Astrocyte (in vitro differentiated cells and primary cell): Measurements from ENCODE around the gene IDH3A. TPM values are rescaled to one million over a fixed set of nuclear protein-coding genes. Genes with fewer than 3 reads are reported as not detected.

Experiments used
- DNase-seq: peaks from one replicate; pipeline ENCODE4 v3.0.0-alpha.2; 2010; ENCODE audit warnings: low read depth
- FAIRE-seq: peaks from 2 replicates; lab custom pipeline; 2011; peaks lifted over from hg19 to GRCh38; lab: Jason Lieb, UNC
- H2AFZ ChIP-seq: 2 replicates; pipeline ENCODE4 v1.6.0; 2012; ENCODE audit warnings: low read depth, low read length, inconsistent platforms
- H3K27ac ChIP-seq: 2 replicates; pipeline ENCODE4 v1.5.1; 2011; ENCODE audit warnings: low read depth, low read length, inconsistent platforms
- H3K27me3 ChIP-seq: 2 replicates; pipeline ENCODE4 v1.6.0; 2011; ENCODE audit warnings: low read length, inconsistent platforms; ENCODE audit not compliant: insufficient read depth
- H3K36me3 ChIP-seq: 2 replicates; pipeline ENCODE4 v1.5.1; 2011; ENCODE audit warnings: low read length, inconsistent platforms; ENCODE audit not compliant: insufficient read depth
- H3K4me1 ChIP-seq: 2 replicates; pipeline ENCODE4 v1.5.1; 2011; ENCODE audit warnings: low read length, inconsistent platforms; ENCODE audit not compliant: insufficient read depth
- H3K4me2 ChIP-seq: 2 replicates; pipeline ENCODE4 v1.6.0; 2012; ENCODE audit warnings: low read length, inconsistent platforms
- H3K4me3 ChIP-seq: 2 replicates; pipeline ENCODE4 v1.5.1; 2011; ENCODE audit warnings: low read depth, mild to moderate bottlenecking, low read length, inconsistent platforms; ENCODE audit not compliant: insufficient read depth
- H3K79me2 ChIP-seq: 2 replicates; pipeline ENCODE4 v1.6.0; 2012; ENCODE audit warnings: mild to moderate bottlenecking, low read length, inconsistent platforms; ENCODE audit not compliant: insufficient read depth
- H3K9ac ChIP-seq: 2 replicates; pipeline ENCODE4 v1.6.0; 2012; ENCODE audit warnings: mild to moderate bottlenecking, low read length, inconsistent platforms
- H3K9me3 ChIP-seq: 2 replicates; pipeline ENCODE4 v1.5.1; 2012; ENCODE audit warnings: low read depth, mild to moderate bottlenecking, low read length, inconsistent platforms; ENCODE audit not compliant: insufficient read depth
- H4K20me1 ChIP-seq: 2 replicates; pipeline ENCODE4 v1.6.0; 2012; ENCODE audit warnings: low read length, inconsistent platforms; ENCODE audit not compliant: insufficient read depth
- H3K27ac Mint-ChIP-seq: one replicate; pipeline ENCODE4 v1.8.0; 2021; ENCODE audit warnings: mild to moderate bottlenecking, mixed read lengths; ENCODE audit not compliant: unreplicated experiment
- H3K27me3 Mint-ChIP-seq: one replicate; pipeline ENCODE4 v1.8.0; 2021; ENCODE audit warnings: low read depth, mixed read lengths; ENCODE audit not compliant: unreplicated experiment
- H3K36me3 Mint-ChIP-seq: one replicate; pipeline ENCODE4 v1.8.0; 2021; ENCODE audit warnings: low read depth, mixed read lengths; ENCODE audit not compliant: unreplicated experiment
- H3K4me1 Mint-ChIP-seq: one replicate; pipeline ENCODE4 v1.8.0; 2021; ENCODE audit warnings: low read depth, mixed read lengths; ENCODE audit not compliant: unreplicated experiment
- H3K4me3 Mint-ChIP-seq: one replicate; pipeline ENCODE4 v1.8.0; 2021; ENCODE audit warnings: mild to moderate bottlenecking, moderate library complexity, mixed read lengths; ENCODE audit not compliant: unreplicated experiment
- H3K9me3 Mint-ChIP-seq: one replicate; pipeline ENCODE4 v1.8.0; 2021; ENCODE audit warnings: mild to moderate bottlenecking, mixed read lengths; ENCODE audit not compliant: unreplicated experiment
- CTCF ChIP-seq: IDR thresholded peaks from 2 replicates; pipeline ENCODE4 v1.5.1; 2011; ENCODE audit warnings: low read depth, mild to moderate bottlenecking, inconsistent platforms, low read length, moderate library complexity; ENCODE audit not compliant: insufficient read depth
- EZH2 ChIP-seq: IDR thresholded peaks from 2 replicates; pipeline ENCODE4 v1.6.1; 2012; ENCODE audit warnings: mild to moderate bottlenecking, low read length, inconsistent platforms; ENCODE audit not compliant: insufficient read depth
- total RNA-seq: library from RNA; stranded (reverse); gene quantifications from 2 replicates; pipeline ENCODE4 v1.2.1, GENCODE V29; 2021

IDH3A gene
- total RNA-seq, 1 donor from 2014 or later, result 36.3 TPM

- H3K4me3 ChIP-seq, result no peak overlapping the region
- H3K4me1 ChIP-seq, result peaks cover 3% of the 10 kb centered on the region
- H3K27ac ChIP-seq, result no peak overlapping the region
- Mint-ChIP-seq H3K36me3 (no peaks in the 10 kb centered on the region), H3K9me3 (no peaks in the 10 kb centered on the region), H3K27me3 (no peaks in the 10 kb centered on the region), H3K27ac (no peak overlapping the region), H3K4me1 (peaks cover 1% of the 10 kb centered on the region), H3K4me3 (no peak overlapping the region)
- peaks cover 5% of the 10 kb centered on the region for H3K36me3 ChIP-seq
- no peak overlapping the region for H3K9ac ChIP-seq
- H3K27me3 ChIP-seq, result no peaks in the 10 kb centered on the region
- no peak for FAIRE-seq
- peaks cover 28% of the 10 kb centered on the region for H4K20me1 ChIP-seq
- H2AFZ ChIP-seq, result no peak overlapping the region
- H3K4me2 ChIP-seq, result no peak overlapping the region
- DNase-seq, result no peak
- peaks cover 44% of the 10 kb centered on the region for H3K79me2 ChIP-seq
- TF ChIP-seq EZH2, result no peak
- no peak for TF ChIP-seq CTCF
- no peaks in the 10 kb centered on the region for H3K9me3 ChIP-seq
Observed at GRCh38 chr15:78154955-78155354, 5.8 kb downstream of the IDH3A start.

- Histone ChIP-seq H3K27me3 (no peaks in the 10 kb centered on the region), H3K27ac (no peak overlapping the region), H3K79me2 (peaks cover 39% of the 10 kb centered on the region), H3K36me3 (peaks cover 7% of the 10 kb centered on the region), H3K9ac (no peak overlapping the region), H3K4me1 (no peaks in the 10 kb centered on the region), H2AFZ (no peak overlapping the region), H4K20me1 (peaks cover 23% of the 10 kb centered on the region), H3K4me2 (no peak overlapping the region), H3K4me3 (no peak overlapping the region), H3K9me3 (no peaks in the 10 kb centered on the region)
- no peak for DNase-seq
- no peak for FAIRE-seq
- no peaks in the 10 kb centered on the region for H3K9me3 Mint-ChIP-seq
- no peaks in the 10 kb centered on the region for H3K27me3 Mint-ChIP-seq
- no peak overlapping the region for H3K4me3 Mint-ChIP-seq
- H3K27ac Mint-ChIP-seq, result no peak overlapping the region
- TF ChIP-seq CTCF (no peak), EZH2 (no peak)
- no peaks in the 10 kb centered on the region for H3K36me3 Mint-ChIP-seq
- no peaks in the 10 kb centered on the region for H3K4me1 Mint-ChIP-seq
Observed at GRCh38 chr15:78155355-78155939, 6.3 kb downstream of the IDH3A start.

GRCh38 chr15:78156653-78157052, 7.5 kb downstream of the IDH3A start:
- Mint-ChIP-seq H3K9me3 (no peaks in the 10 kb centered on the region), H3K27me3 (no peaks in the 10 kb centered on the region), H3K4me1 (no peaks in the 10 kb centered on the region), H3K27ac (no peak overlapping the region), H3K36me3 (no peaks in the 10 kb centered on the region), H3K4me3 (no peak overlapping the region)
- Histone ChIP-seq H2AFZ (no peak overlapping the region), H3K27me3 (no peaks in the 10 kb centered on the region), H3K4me3 (no peak overlapping the region), H3K36me3 (peaks cover 15% of the 10 kb centered on the region), H3K4me2 (no peak overlapping the region), H3K9ac (no peak overlapping the region), H3K27ac (no peak overlapping the region), H3K79me2 (peaks cover 28% of the 10 kb centered on the region), H3K4me1 (no peaks in the 10 kb centered on the region), H3K9me3 (no peaks in the 10 kb centered on the region), H4K20me1 (peaks cover 17% of the 10 kb centered on the region)
- no peak for FAIRE-seq
- TF ChIP-seq CTCF, result no peak
- no peak for TF ChIP-seq EZH2
- DNase-seq, result no peak
